H1 (cell line): ENCODE measurements around the gene GATA5. TPM values are rescaled to one million over a fixed set of nuclear protein-coding genes. Genes with fewer than 3 reads are reported as not detected.
A peak's percentile ranks its signal among the peaks of the same experiment; 100 is the strongest.

Source experiments
- CTCF ChIA-PET: fragments of 300-600 bp; sonication (Branson Sonifier 250); formaldehyde crosslinking; loops from one replicate; lab custom pipeline; 2021; ENCODE audit not compliant: partially characterized antibody; lab: Charles Lee
- POLR2A ChIA-PET: fragments of 300-600 bp; sonication (Branson Sonifier 250); formaldehyde crosslinking; loops from one replicate; lab custom pipeline; 2021; ENCODE audit warnings: inconsistent platforms; ENCODE audit not compliant: partially characterized antibody; lab: Charles Lee
- DNase-seq, 2 experiments: peaks; one replicate each; pipeline versions ENCODE4 v3.0.0 to v3.0.0-alpha.2; 2010 to 2022; ENCODE audit warnings: low spot score in 2 of 2, low read depth in 1 of 2, mixed read lengths in 1 of 2
- FAIRE-seq: peaks from 2 replicates; lab custom pipeline; 2011; peaks lifted over from hg19 to GRCh38; lab: Jason Lieb, UNC
- H2AFZ ChIP-seq: 2 replicates; pipeline ENCODE4 v1.8.1; 2012; ENCODE audit warnings: low read length, inconsistent platforms
- H2AK5ac ChIP-seq: 2 replicates; pipeline ENCODE4 v1.6.1; 2013; ENCODE audit warnings: low read depth, low read length
- H2BK120ac ChIP-seq: replicated peaks from 2 replicates; pipeline ENCODE3; 2013; ENCODE audit warnings: low read depth, low read length, inconsistent platforms
- H2BK12ac ChIP-seq: 2 replicates; pipeline ENCODE4 v1.6.1; 2013; ENCODE audit warnings: low read depth, low read length
- H2BK15ac ChIP-seq: 2 replicates; pipeline ENCODE4 v1.6.1; 2013; ENCODE audit warnings: low read length
- H2BK20ac ChIP-seq: 2 replicates; pipeline ENCODE4 v1.6.1; 2013; ENCODE audit warnings: low read length
- H2BK5ac ChIP-seq: 2 replicates; pipeline ENCODE4 v1.6.1; 2013; ENCODE audit warnings: low read depth, low read length
- H3K14ac ChIP-seq: 2 replicates; pipeline ENCODE4 v1.6.1; 2013; ENCODE audit warnings: inconsistent platforms; ENCODE audit not compliant: insufficient read length
- H3K18ac ChIP-seq: 2 replicates; pipeline ENCODE4 v1.6.1; 2013; ENCODE audit warnings: low read length; ENCODE audit errors: extremely low read depth
- H3K23ac ChIP-seq: 2 replicates; pipeline ENCODE4 v1.6.1; 2013; ENCODE audit warnings: inconsistent platforms; ENCODE audit not compliant: insufficient read length
- H3K23me2 ChIP-seq: 2 replicates; pipeline ENCODE4 v1.6.1; 2013; ENCODE audit warnings: low read depth, low read length
- H3K27ac ChIP-seq: 2 replicates; pipeline ENCODE4 v1.6.1; 2011; ENCODE audit warnings: low read depth, low read length, inconsistent platforms
- H3K27me3 ChIP-seq, 4 experiments: replicated peaks in 1 of 4; 1 replicate in 1 of 4; 2 replicates in 3 of 4; pipeline versions ENCODE4 v1.6.1 to v1.8.1; 2011 to 2013; ENCODE audit warnings: low read length in 3 of 4, mild to moderate bottlenecking in 3 of 4, inconsistent platforms in 2 of 4, mixed read lengths in 2 of 4, moderate library complexity in 1 of 4; ENCODE audit not compliant: control insufficient read depth in 3 of 4, insufficient read depth in 3 of 4; ENCODE audit errors: extremely low read depth in 1 of 4
- H3K36me3 ChIP-seq, 4 experiments: 2 replicates each; pipeline versions ENCODE4 v1.6.1 to v1.8.1; 2011 to 2013; ENCODE audit warnings: mild to moderate bottlenecking in 4 of 4, low read length in 3 of 4, moderate library complexity in 2 of 4, control low read depth in 1 of 4, inconsistent platforms in 1 of 4; ENCODE audit not compliant: insufficient read depth in 4 of 4, control insufficient read depth in 2 of 4
- H3K4ac ChIP-seq: replicated peaks from 2 replicates; pipeline ENCODE3; 2013; ENCODE audit warnings: low read length, low read depth, mixed read lengths, inconsistent platforms; ENCODE audit not compliant: insufficient read length
- H3K4me1 ChIP-seq, 4 experiments: replicated peaks in 1 of 4; 1 replicate in 1 of 4; 2 replicates in 3 of 4; pipeline versions ENCODE4 v1.6.1 to v1.8.1; 2011 to 2013; ENCODE audit warnings: low read length in 3 of 4, inconsistent platforms in 2 of 4, mixed read lengths in 1 of 4; ENCODE audit not compliant: insufficient read depth in 4 of 4, control insufficient read depth in 3 of 4
- H3K4me2 ChIP-seq, 2 experiments: 2 replicates each; pipeline versions ENCODE4 v1.6.1 to v1.8.1; 2011 to 2013; ENCODE audit warnings: low read depth in 2 of 2, low read length in 2 of 2, control low read depth in 1 of 2, inconsistent platforms in 1 of 2, mild to moderate bottlenecking in 1 of 2; ENCODE audit not compliant: insufficient read depth in 1 of 2
- H3K4me3 ChIP-seq, 4 experiments: fragments of 200-600, 300-600 bp in 1 of 4; sonication (generic), shearing (Covaris generic), sonication (Bioruptor Twin) in 1 of 4; 2 replicates each; pipeline versions ENCODE4 v1.5.1 to v1.8.1; 2011 to 2016; ENCODE audit warnings: low read length in 4 of 4, low read depth in 3 of 4, control low read depth in 2 of 4, inconsistent platforms in 2 of 4, mild to moderate bottlenecking in 2 of 4, mixed read lengths in 1 of 4, moderate library complexity in 1 of 4; ENCODE audit not compliant: insufficient read depth in 2 of 4; ENCODE audit errors: extremely low read depth in 1 of 4
- H3K56ac ChIP-seq: replicated peaks from 2 replicates; pipeline ENCODE3; 2013; ENCODE audit warnings: low read depth, mild to moderate bottlenecking, mixed read lengths, low read length, inconsistent platforms; ENCODE audit not compliant: insufficient read length
- H3K79me1 ChIP-seq: 2 replicates; pipeline ENCODE4 v1.6.1; 2013; ENCODE audit warnings: low read depth, low read length, control low read depth
- H3K79me2 ChIP-seq, 2 experiments: 2 replicates each; pipeline versions ENCODE4 v1.6.1 to v1.8.1; 2012 to 2013; ENCODE audit warnings: low read length in 2 of 2, mild to moderate bottlenecking in 2 of 2, inconsistent platforms in 1 of 2; ENCODE audit not compliant: insufficient read depth in 2 of 2, control insufficient read depth in 1 of 2
- H3K9ac ChIP-seq, 4 experiments: replicated peaks in 1 of 4; 1 replicate in 1 of 4; 2 replicates in 3 of 4; pipeline versions ENCODE4 v1.6.1 to v1.8.1; 2011 to 2013; ENCODE audit warnings: low read depth in 3 of 4, low read length in 3 of 4, control low read depth in 2 of 4, mild to moderate bottlenecking in 2 of 4, moderate library complexity in 2 of 4, inconsistent platforms in 1 of 4; ENCODE audit errors: extremely low read depth in 1 of 4
- H3K9me3 ChIP-seq, 2 experiments: 2 replicates each; pipeline versions ENCODE4 v1.6.1 to v1.8.1; 2012 to 2013; ENCODE audit warnings: mild to moderate bottlenecking in 2 of 2, moderate library complexity in 2 of 2, control low read depth in 1 of 2, inconsistent platforms in 1 of 2, low read depth in 1 of 2, low read length in 1 of 2, mixed read lengths in 1 of 2; ENCODE audit not compliant: insufficient read depth in 2 of 2
- H4K20me1 ChIP-seq, 2 experiments: replicated peaks in 1 of 2; 2 replicates each; pipeline versions ENCODE3 to v1.8.1; 2011 to 2013; ENCODE audit warnings: inconsistent platforms in 2 of 2, low read length in 2 of 2, mild to moderate bottlenecking in 1 of 2; ENCODE audit not compliant: insufficient read depth in 2 of 2, control insufficient read depth in 1 of 2
- H4K5ac ChIP-seq: 2 replicates; pipeline ENCODE4 v1.6.1; 2013; ENCODE audit warnings: low read length, low read depth, mixed read lengths, inconsistent platforms; ENCODE audit not compliant: insufficient read length
- H4K8ac ChIP-seq: 2 replicates; pipeline ENCODE4 v1.8.0; 2013; ENCODE audit warnings: mild to moderate bottlenecking, moderate library complexity, low read length, inconsistent platforms; ENCODE audit not compliant: insufficient read depth; ENCODE audit errors: extremely low read depth
- H4K91ac ChIP-seq: replicated peaks from 2 replicates; pipeline ENCODE3; 2013; ENCODE audit warnings: low read length, mixed read lengths, inconsistent platforms; ENCODE audit not compliant: insufficient read length
- BRCA1 ChIP-seq: IDR thresholded peaks from 2 replicates; pipeline ENCODE4 v1.6.1; 2012; ENCODE audit warnings: low read depth, low read length, improper control_type of control experiment
- CHD1 ChIP-seq: IDR thresholded peaks from 2 replicates; pipeline ENCODE4 v1.6.1; 2012; ENCODE audit warnings: low read depth, low read length, improper control_type of control experiment
- FOSL1 ChIP-seq: IDR thresholded peaks from 2 replicates; pipeline ENCODE4 v1.6.1; 2011; ENCODE audit warnings: mild to moderate bottlenecking, low read depth, low read length, moderate library complexity; ENCODE audit not compliant: insufficient read depth
- JUND ChIP-seq: IDR thresholded peaks from 2 replicates; pipeline ENCODE4 v1.6.1; 2011; ENCODE audit warnings: mild to moderate bottlenecking, improper control_type of control experiment, low read length
- RAD21 ChIP-seq, 2 experiments: IDR thresholded peaks in 1 of 2; conservative IDR thresholded peaks in 1 of 2; 2 replicates each; pipeline ENCODE4 v1.6.1; 2011; ENCODE audit warnings: low read depth in 2 of 2, low read length in 2 of 2, improper control_type of control experiment in 1 of 2, inconsistent platforms in 1 of 2, mild to moderate bottlenecking in 1 of 2, moderate library complexity in 1 of 2
- RXRA ChIP-seq: IDR thresholded peaks from 2 replicates; pipeline ENCODE4 v1.6.1; 2011; ENCODE audit warnings: low read depth, mild to moderate bottlenecking, low read length, moderate library complexity; ENCODE audit not compliant: insufficient read depth
- SP2 ChIP-seq: IDR thresholded peaks from 2 replicates; pipeline ENCODE4 v1.6.1; 2012; ENCODE audit warnings: mild to moderate bottlenecking, low read length, inconsistent platforms
- TCF12 ChIP-seq: IDR thresholded peaks from 2 replicates; pipeline ENCODE4 v1.6.1; 2011; ENCODE audit warnings: low read depth, mild to moderate bottlenecking, low read length
- WGBS, 2 experiments: shearing (Covaris generic) in 1 of 2; methylation state at CpG; one replicate each; pipeline versions ENCODE4 v1.1.6 to v1.1.7; 2013 to 2015; ENCODE audit warnings: low lambda C conversion rate in 2 of 2, mixed read lengths in 2 of 2, inconsistent platforms in 1 of 2, low coverage in 1 of 2, missing lambda C conversion rate in 1 of 2; ENCODE audit not compliant: insufficient replicate concordance in 2 of 2, insufficient coverage in 1 of 2, insufficient read length in 1 of 2; ENCODE audit errors: extremely low coverage in 1 of 2, missing lambda C conversion rate in 1 of 2; 5-methylcytosine and 5-hydroxymethylcytosine counted together
- polyA plus RNA-seq, 7 experiments: library from polyadenylated mRNA; depleted of rRNA in 3 of 7; stranded (reverse) in 5 of 7; unstranded in 2 of 7; fragments of >200 nt in 5 of 7; fragments of 200-250 nt in 2 of 7; gene quantifications; 1 replicate in 5 of 7; 2 replicates in 1 of 7; 4 replicates in 1 of 7; pipeline versions ENCODE4 v1.2.1 to v1.2.3, GENCODE V29; 2011 to 2013; ENCODE audit warnings: missing spikeins in 2 of 7, mixed read lengths in 2 of 7
- total RNA-seq: library from RNA; stranded (reverse); fragmentation: NEBNext Ultra II Directional; extraction: Animal tissue kit (Norgen Biotek cat#: 25700); gene quantifications from 2 replicates; pipeline ENCODE4 v1.2.1, GENCODE V29; 2021
- TF ChIP-seq, protein P1 (sequence below): IDR thresholded peaks from 2 replicates; pipeline ENCODE4 v1.6.1; 2012; ENCODE audit warnings: low read length, inconsistent platforms

GATA5 gene
- total and polyA plus RNA-seq, 2 of the 8 experiments (the other 6 are each of a cell fraction or from before 2014, with no cell fraction given) = 0.08 to 0.11 TPM

DNA sequence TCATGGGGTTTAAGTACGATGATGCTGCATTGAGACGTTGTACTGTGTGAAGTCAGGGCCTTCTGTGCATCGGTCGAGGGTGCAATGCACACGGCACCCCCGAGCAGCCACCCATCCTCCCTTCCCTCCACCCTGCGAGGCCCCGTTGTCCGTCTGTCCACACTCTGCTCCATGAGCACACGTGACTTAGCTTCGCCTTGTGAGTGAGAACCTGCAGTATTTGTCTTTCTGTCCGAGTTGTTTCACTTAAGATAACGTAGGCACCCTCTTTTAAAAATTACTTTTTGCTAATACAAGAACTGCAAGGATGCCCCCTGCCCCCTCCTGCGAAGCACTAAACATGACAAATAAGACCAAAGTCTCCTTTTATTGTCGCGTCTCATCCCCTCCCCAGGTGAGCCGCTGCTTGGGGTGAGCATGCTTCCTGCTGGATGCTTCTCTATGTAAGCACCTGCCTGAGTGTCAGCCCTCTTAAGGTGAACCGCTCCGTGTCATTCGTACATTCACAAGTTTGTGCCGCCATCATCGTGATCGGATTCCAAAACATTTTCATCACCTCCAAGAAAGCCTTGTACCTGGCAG lies 44.8 kb downstream of the GATA5 start:
- TF ChIP-seq FOSL1 (no peak), CHD1 (no peak), RXRA (no peak), TCF12 (no peak), JUND (no peak), RAD21 (IDR thresholded peaks at IDR 0.05 in 1 of 2, conservative IDR thresholded peaks at IDR 0.05 in 1 of 2; ENCODE audit: low read depth in 2 of 2, low read length in 2 of 2) (no peak), BRCA1 (no peak), SP2 (no peak)
- TF ChIP-seq, protein P1, sequence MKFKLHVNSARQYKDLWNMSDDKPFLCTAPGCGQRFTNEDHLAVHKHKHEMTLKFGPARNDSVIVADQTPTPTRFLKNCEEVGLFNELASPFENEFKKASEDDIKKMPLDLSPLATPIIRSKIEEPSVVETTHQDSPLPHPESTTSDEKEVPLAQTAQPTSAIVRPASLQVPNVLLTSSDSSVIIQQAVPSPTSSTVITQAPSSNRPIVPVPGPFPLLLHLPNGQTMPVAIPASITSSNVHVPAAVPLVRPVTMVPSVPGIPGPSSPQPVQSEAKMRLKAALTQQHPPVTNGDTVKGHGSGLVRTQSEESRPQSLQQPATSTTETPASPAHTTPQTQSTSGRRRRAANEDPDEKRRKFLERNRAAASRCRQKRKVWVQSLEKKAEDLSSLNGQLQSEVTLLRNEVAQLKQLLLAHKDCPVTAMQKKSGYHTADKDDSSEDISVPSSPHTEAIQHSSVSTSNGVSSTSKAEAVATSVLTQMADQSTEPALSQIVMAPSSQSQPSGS = no peak
- H3K4me3 ChIP-seq = no peak overlapping the region
- ChIA-PET CTCF (interaction anchor here (1.0 to 10.8 kb wide), 3 partner anchors 9 to 76 kb away, joined by 3 to 104 read pairs (median 6); no protein-coding TSS in a partner anchor), POLR2A (no interaction called here)
- H2BK12ac ChIP-seq = 0 out of 2 replicates have a peak overlapping the region, but pooled peaks have one; percentile 11
- no peak overlapping the region for H3K4me2 ChIP-seq
- WGBS, 2 experiments = 67% methylated on average over 23 of the region's 23 CpGs; no CpG with 5 or more reads in 1 of the 2 experiments
- H3K4me1 ChIP-seq = peaks cover 0 to 38% (median 28%) of the 10 kb centered on the region in 4 experiments; a peak in 6 of 7 replicates
- H3K9ac ChIP-seq = no peak overlapping the region
- H2BK15ac ChIP-seq = no peak overlapping the region
- no peak overlapping the region for H2AK5ac ChIP-seq
- no peaks in the 10 kb centered on the region for H3K79me2 ChIP-seq
- no peaks in the 10 kb centered on the region for H3K36me3 ChIP-seq
- H4K8ac ChIP-seq = no peak overlapping the region
- DNase-seq (no peak), FAIRE-seq (no peak)
- 0 out of 2 replicates have a peak overlapping the region, but pooled peaks have one; percentile 82 for H2BK20ac ChIP-seq
- H2AFZ ChIP-seq = no peak overlapping the region
- H4K20me1 ChIP-seq = no peaks in the 10 kb centered on the region
- no peaks in the 10 kb centered on the region for H3K79me1 ChIP-seq
- no peak overlapping the region for H3K18ac ChIP-seq
- no peak overlapping the region for H3K27ac ChIP-seq
- no peak overlapping the region for H4K91ac ChIP-seq
- peaks cover 0 to under 1% of the 10 kb centered on the region in 2 experiments; a peak in 1 of 4 replicates for H3K9me3 ChIP-seq
- no peak overlapping the region for H2BK120ac ChIP-seq
- H3K27me3 ChIP-seq = peaks cover 0 to 2% (median 0%) of the 10 kb centered on the region in 4 experiments; a peak in 1 of 7 replicates
- no peak overlapping the region for H3K56ac ChIP-seq
- no peak overlapping the region for H4K5ac ChIP-seq
- H2BK5ac ChIP-seq = no peak overlapping the region
- H3K14ac ChIP-seq = no peak overlapping the region
- no peak overlapping the region for H3K23ac ChIP-seq
- H3K23me2 ChIP-seq = peaks cover 3% of the 10 kb centered on the region
- H3K4ac ChIP-seq = no peak overlapping the region
